ENCODE results near the gene KRT6C.

The KRT6C gene

DNA sequence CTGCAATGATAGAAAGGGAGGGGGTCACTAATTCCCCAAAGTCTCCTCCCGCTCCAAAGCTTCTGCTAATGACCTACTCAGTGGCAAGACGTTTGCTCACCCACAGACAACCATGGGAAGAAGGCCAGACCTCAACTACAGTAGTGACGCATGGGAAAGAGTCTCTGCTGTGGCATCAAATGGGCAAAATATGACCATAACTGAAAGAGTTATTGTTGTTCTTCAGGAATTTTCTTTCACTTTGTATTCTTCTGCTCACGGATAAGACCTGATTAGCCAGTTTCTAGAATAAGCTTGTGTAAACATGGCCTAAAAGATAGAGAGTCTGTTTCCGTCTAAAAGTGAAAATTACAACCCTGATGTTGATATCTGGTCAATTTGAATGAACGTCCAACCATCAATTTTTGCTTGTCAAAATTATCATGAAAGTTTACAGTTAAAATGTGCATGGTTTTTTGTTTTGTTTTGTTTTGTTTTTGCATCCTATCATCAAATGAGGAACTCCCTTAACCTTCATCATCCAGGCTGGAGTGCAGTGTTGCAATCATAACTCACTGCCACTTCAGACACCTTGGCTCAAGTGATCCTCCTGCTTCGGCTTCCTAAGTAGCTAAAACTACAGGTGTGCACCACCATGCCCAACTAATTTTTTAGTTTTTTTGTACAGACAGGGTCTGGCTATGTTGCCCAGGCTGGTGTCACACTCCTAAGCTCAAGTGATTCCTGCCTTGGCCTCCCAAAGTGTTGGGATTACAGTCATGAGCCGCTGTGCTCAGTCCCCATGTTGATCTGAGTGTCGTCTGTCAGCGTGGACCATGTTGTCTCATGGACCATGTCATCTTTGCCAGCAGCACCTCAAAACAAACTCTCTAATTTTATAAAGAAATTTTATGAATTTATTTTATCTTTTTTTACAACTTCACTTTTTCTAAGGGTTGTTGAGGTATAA is 28.7 kb downstream of the KRT6C start:
- no peak overlapping the region for H3K27ac ChIP-seq (ENCODE audit: insufficient read depth, low read length, poor library complexity, severe bottlenecking)
- no peak overlapping the region for H3K4me3 ChIP-seq (ENCODE audit: insufficient read depth, low read depth, low read length, poor library complexity, severe bottlenecking)
- DNase-seq: no peak
- H3K9me3 ChIP-seq (ENCODE audit: control insufficient read depth, low read length): no peaks in the 10 kb centered on the region
- no peaks in the 10 kb centered on the region for H3K4me1 ChIP-seq (ENCODE audit: control insufficient read depth, insufficient read depth, low read length, poor library complexity, severe bottlenecking)
- no peaks in the 10 kb centered on the region for H3K36me3 ChIP-seq (ENCODE audit: control insufficient read depth, insufficient read depth, low read length)
- no peaks in the 10 kb centered on the region for H3K27me3 ChIP-seq (replicated peaks; ENCODE audit: control insufficient read depth, insufficient read depth, low read length, poor library complexity, severe bottlenecking)

- no peak overlapping the region for H3K4me3 ChIP-seq (ENCODE audit: insufficient read depth, low read depth, low read length, poor library complexity, severe bottlenecking)
- H3K9me3 ChIP-seq (ENCODE audit: control insufficient read depth, low read length): no peaks in the 10 kb centered on the region
- no peak overlapping the region for H3K27ac ChIP-seq (ENCODE audit: insufficient read depth, low read length, poor library complexity, severe bottlenecking)
- H3K4me1 ChIP-seq (ENCODE audit: control insufficient read depth, insufficient read depth, low read length, poor library complexity, severe bottlenecking): no peaks in the 10 kb centered on the region
- DNase-seq: no peak
- H3K27me3 ChIP-seq (replicated peaks; ENCODE audit: control insufficient read depth, insufficient read depth, low read length, poor library complexity, severe bottlenecking): no peaks in the 10 kb centered on the region
- H3K36me3 ChIP-seq (ENCODE audit: control insufficient read depth, insufficient read depth, low read length): no peaks in the 10 kb centered on the region
Observed at GRCh38 chr12:52443966-52444365, 29.6 kb downstream of the KRT6C start.

DNA sequence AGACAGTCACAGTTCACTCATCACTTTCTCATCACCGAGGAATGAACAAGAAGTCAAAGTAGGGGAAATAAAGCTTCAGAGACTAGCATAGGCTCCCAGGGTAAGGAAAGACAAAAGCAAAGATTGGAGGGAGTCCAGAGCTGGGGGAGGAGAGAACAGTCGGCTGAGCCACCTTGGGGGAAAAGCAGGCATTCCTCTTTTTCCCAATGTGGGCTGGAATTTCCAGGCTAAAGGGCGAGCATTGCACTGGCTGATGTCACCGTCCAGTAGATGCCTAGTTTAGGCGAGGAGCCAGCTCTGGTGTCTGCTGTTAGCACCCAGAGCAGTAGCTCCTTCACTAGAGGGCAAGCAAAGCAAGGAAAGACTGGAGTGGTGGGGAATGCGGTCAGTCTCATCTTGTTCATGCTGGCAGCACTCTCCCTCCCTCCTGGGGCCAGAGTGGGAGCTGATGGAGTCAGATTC is 31.0 kb downstream of the KRT6C start:
- Histone ChIP-seq H3K27ac (ENCODE audit: insufficient read depth, low read length, poor library complexity, severe bottlenecking) (no peak overlapping the region), H3K4me1 (ENCODE audit: control insufficient read depth, insufficient read depth, low read length, poor library complexity, severe bottlenecking) (no peaks in the 10 kb centered on the region), H3K9me3 (ENCODE audit: control insufficient read depth, low read length) (no peaks in the 10 kb centered on the region), H3K36me3 (ENCODE audit: control insufficient read depth, insufficient read depth, low read length) (no peaks in the 10 kb centered on the region), H3K27me3 (replicated peaks; ENCODE audit: control insufficient read depth, insufficient read depth, low read length, poor library complexity, severe bottlenecking) (no peaks in the 10 kb centered on the region), H3K4me3 (ENCODE audit: insufficient read depth, low read depth, low read length, poor library complexity, severe bottlenecking) (no peak overlapping the region)
- DNase-seq: no peak

- H3K27me3 ChIP-seq (replicated peaks; ENCODE audit: control insufficient read depth, insufficient read depth, low read length, poor library complexity, severe bottlenecking): no peaks in the 10 kb centered on the region
- H3K36me3 ChIP-seq (ENCODE audit: control insufficient read depth, insufficient read depth, low read length): no peaks in the 10 kb centered on the region
- no peak overlapping the region for H3K4me3 ChIP-seq (ENCODE audit: insufficient read depth, low read depth, low read length, poor library complexity, severe bottlenecking)
- no peaks in the 10 kb centered on the region for H3K9me3 ChIP-seq (ENCODE audit: control insufficient read depth, low read length)
- H3K4me1 ChIP-seq (ENCODE audit: control insufficient read depth, insufficient read depth, low read length, poor library complexity, severe bottlenecking): no peaks in the 10 kb centered on the region
- no peak for DNase-seq
- no peak overlapping the region for H3K27ac ChIP-seq (ENCODE audit: insufficient read depth, low read length, poor library complexity, severe bottlenecking)
Observed at GRCh38 chr12:52441320-52441911, 32.2 kb downstream of the KRT6C start.

GRCh38 chr12:52440821-52441319 is 32.7 kb downstream of the KRT6C start:
- no peak for DNase-seq
- H3K27me3 ChIP-seq (replicated peaks; ENCODE audit: control insufficient read depth, insufficient read depth, low read length, poor library complexity, severe bottlenecking): no peaks in the 10 kb centered on the region
- no peaks in the 10 kb centered on the region for H3K36me3 ChIP-seq (ENCODE audit: control insufficient read depth, insufficient read depth, low read length)
- H3K4me3 ChIP-seq (ENCODE audit: insufficient read depth, low read depth, low read length, poor library complexity, severe bottlenecking): no peak overlapping the region
- no peaks in the 10 kb centered on the region for H3K4me1 ChIP-seq (ENCODE audit: control insufficient read depth, insufficient read depth, low read length, poor library complexity, severe bottlenecking)
- H3K9me3 ChIP-seq (ENCODE audit: control insufficient read depth, low read length): no peaks in the 10 kb centered on the region
- no peak overlapping the region for H3K27ac ChIP-seq (ENCODE audit: insufficient read depth, low read length, poor library complexity, severe bottlenecking)

DNA sequence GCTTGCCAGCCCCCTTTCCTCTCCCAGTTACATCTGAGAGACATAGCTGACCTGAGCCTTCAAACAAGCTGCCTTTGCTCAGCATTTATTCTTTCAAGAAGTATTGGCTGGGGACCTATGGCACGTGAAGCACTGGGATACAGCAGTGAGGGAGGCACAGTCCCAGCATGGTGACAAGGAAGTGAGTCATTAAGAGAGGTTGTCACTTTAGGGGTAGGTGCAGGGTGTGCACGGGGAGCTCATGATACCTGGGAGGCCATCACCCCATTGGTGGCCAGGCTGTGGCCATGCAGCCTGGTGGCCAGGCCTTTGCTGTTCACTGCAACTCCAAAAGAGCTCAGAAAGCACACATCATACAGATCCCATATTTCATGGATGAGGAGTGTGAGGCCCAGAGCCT is 33.8 kb downstream of the KRT6C start:
- Histone ChIP-seq H3K4me3 (ENCODE audit: insufficient read depth, low read depth, low read length, poor library complexity, severe bottlenecking) (no peak overlapping the region), H3K4me1 (ENCODE audit: control insufficient read depth, insufficient read depth, low read length, poor library complexity, severe bottlenecking) (no peaks in the 10 kb centered on the region), H3K27me3 (replicated peaks; ENCODE audit: control insufficient read depth, insufficient read depth, low read length, poor library complexity, severe bottlenecking) (no peaks in the 10 kb centered on the region), H3K27ac (ENCODE audit: insufficient read depth, low read length, poor library complexity, severe bottlenecking) (no peak overlapping the region), H3K9me3 (ENCODE audit: control insufficient read depth, low read length) (no peaks in the 10 kb centered on the region), H3K36me3 (ENCODE audit: control insufficient read depth, insufficient read depth, low read length) (no peaks in the 10 kb centered on the region)
- DNase-seq: no peak

DNA sequence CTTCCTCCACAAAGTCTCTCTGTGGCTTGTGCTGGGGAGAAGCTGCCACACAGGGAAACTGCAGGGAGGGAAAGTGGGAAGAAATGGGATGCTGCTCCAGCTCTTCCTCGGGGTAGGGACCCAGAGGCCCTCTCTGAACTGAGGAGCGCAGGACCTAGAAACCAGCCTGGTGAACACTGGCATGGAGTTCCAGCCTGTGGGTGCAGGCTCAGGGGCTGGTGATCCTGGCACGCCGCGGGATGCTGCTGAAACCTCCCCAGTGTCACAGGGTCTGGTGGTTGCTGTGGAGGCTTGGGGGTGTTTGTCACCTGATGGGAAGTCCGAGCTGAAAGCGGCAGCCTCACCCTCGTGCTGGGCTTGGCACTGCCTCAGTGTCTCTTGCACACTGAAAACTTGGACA is 34.2 kb downstream of the KRT6C start:
- no peak overlapping the region for H3K27ac ChIP-seq (ENCODE audit: insufficient read depth, low read length, poor library complexity, severe bottlenecking)
- H3K36me3 ChIP-seq (ENCODE audit: control insufficient read depth, insufficient read depth, low read length): no peaks in the 10 kb centered on the region
- H3K4me3 ChIP-seq (ENCODE audit: insufficient read depth, low read depth, low read length, poor library complexity, severe bottlenecking): no peak overlapping the region
- no peaks in the 10 kb centered on the region for H3K27me3 ChIP-seq (replicated peaks; ENCODE audit: control insufficient read depth, insufficient read depth, low read length, poor library complexity, severe bottlenecking)
- no peak for DNase-seq
- H3K9me3 ChIP-seq (ENCODE audit: control insufficient read depth, low read length): no peaks in the 10 kb centered on the region
- H3K4me1 ChIP-seq (ENCODE audit: control insufficient read depth, insufficient read depth, low read length, poor library complexity, severe bottlenecking): no peaks in the 10 kb centered on the region

GRCh38 chr12:52438305-52439301 is 35.0 kb downstream of the KRT6C start:
- H3K27me3 ChIP-seq (replicated peaks; ENCODE audit: control insufficient read depth, insufficient read depth, low read length, poor library complexity, severe bottlenecking): no peaks in the 10 kb centered on the region
- no peak for DNase-seq
- no peaks in the 10 kb centered on the region for H3K4me1 ChIP-seq (ENCODE audit: control insufficient read depth, insufficient read depth, low read length, poor library complexity, severe bottlenecking)
- no peaks in the 10 kb centered on the region for H3K9me3 ChIP-seq (ENCODE audit: control insufficient read depth, low read length)
- H3K27ac ChIP-seq (ENCODE audit: insufficient read depth, low read length, poor library complexity, severe bottlenecking): no peak overlapping the region
- H3K4me3 ChIP-seq (ENCODE audit: insufficient read depth, low read depth, low read length, poor library complexity, severe bottlenecking): no peak overlapping the region
- H3K36me3 ChIP-seq (ENCODE audit: control insufficient read depth, insufficient read depth, low read length): no peaks in the 10 kb centered on the region

- no peaks in the 10 kb centered on the region for H3K4me1 ChIP-seq (ENCODE audit: control insufficient read depth, insufficient read depth, low read length, poor library complexity, severe bottlenecking)
- H3K36me3 ChIP-seq (ENCODE audit: control insufficient read depth, insufficient read depth, low read length): no peaks in the 10 kb centered on the region
- no peak for DNase-seq
- H3K27me3 ChIP-seq (replicated peaks; ENCODE audit: control insufficient read depth, insufficient read depth, low read length, poor library complexity, severe bottlenecking): no peaks in the 10 kb centered on the region
- H3K9me3 ChIP-seq (ENCODE audit: control insufficient read depth, low read length): no peaks in the 10 kb centered on the region
- no peak overlapping the region for H3K4me3 ChIP-seq (ENCODE audit: insufficient read depth, low read depth, low read length, poor library complexity, severe bottlenecking)
- H3K27ac ChIP-seq (ENCODE audit: insufficient read depth, low read length, poor library complexity, severe bottlenecking): no peak overlapping the region
Observed at GRCh38 chr12:52437508-52437907, 36.1 kb downstream of the KRT6C start.

Data from effector memory CD4-positive, alpha-beta T cell (primary cell).